ENCODE results near the gene GATD1.
A peak's percentile ranks its signal among the peaks of the same experiment; 100 is the strongest.

Gene GATD1

GRCh38 chr11:724778-725386 is 52.4 kb downstream of the GATD1 start:
- Histone ChIP-seq H3K27me3 (ENCODE audit: control insufficient read depth, insufficient read depth, low read length) (peaks cover 25% of the 10 kb centered on the region), H3K36me3 (ENCODE audit: insufficient read depth, low read length) (no peaks in the 10 kb centered on the region), H3K4me2 (ENCODE audit: low read length) (no peak overlapping the region), H3K9ac (ENCODE audit: low read depth, low read length) (no peak overlapping the region), H3K4me3 (ENCODE audit: low read length) (no peak overlapping the region), H3K9me3 (replicated peaks; ENCODE audit: low read length) (no peaks in the 10 kb centered on the region), H3K4me1 (ENCODE audit: control insufficient read depth, insufficient read depth, low read length) (peaks cover 35% of the 10 kb centered on the region)

DNA sequence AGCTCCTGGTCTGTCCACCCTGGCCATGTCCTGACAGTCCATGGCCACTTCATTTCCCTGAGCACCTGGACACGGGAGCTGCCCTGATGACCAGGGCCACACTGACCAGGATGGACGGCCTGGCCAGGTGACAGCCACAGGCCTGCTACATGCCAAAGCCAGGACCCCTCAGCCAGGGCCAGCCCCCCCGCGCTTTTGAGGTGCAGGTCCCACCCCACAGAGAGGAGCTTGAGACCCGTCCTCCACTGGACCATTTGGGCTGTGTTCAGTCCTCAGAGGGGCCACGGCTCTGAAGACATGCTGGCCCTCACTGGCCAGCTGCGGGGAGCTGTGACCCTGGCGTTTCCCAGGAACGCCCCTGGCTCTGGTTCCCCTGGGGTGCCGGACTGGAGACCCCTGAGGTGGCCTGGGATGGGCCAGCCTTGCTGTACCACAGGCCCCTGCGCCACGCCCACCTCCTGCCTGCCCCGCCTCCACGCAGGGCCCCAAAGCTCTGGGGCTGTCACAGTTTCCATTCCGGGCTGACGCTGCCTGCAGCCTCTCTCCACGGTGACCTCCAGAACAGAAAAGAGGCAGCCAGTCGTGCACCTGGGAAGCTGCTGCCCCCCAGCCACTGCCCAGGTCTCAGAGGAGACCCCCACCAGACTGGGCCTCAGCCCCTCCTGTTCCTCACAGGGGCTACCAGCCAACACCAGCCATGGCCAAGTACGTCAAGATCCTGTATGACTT is 53.1 kb downstream of the GATD1 start:
- H3K4me2 ChIP-seq (ENCODE audit: low read length) = no peak overlapping the region
- peaks cover 41% of the 10 kb centered on the region for H3K4me1 ChIP-seq (ENCODE audit: control insufficient read depth, insufficient read depth, low read length)
- no peak overlapping the region for H3K9ac ChIP-seq (ENCODE audit: low read depth, low read length)
- no peaks in the 10 kb centered on the region for H3K9me3 ChIP-seq (replicated peaks; ENCODE audit: low read length)
- peaks cover 28% of the 10 kb centered on the region for H3K27me3 ChIP-seq (ENCODE audit: control insufficient read depth, insufficient read depth, low read length)
- no peaks in the 10 kb centered on the region for H3K36me3 ChIP-seq (ENCODE audit: insufficient read depth, low read length)
- H3K4me3 ChIP-seq (ENCODE audit: low read length) = no peak overlapping the region

DNA sequence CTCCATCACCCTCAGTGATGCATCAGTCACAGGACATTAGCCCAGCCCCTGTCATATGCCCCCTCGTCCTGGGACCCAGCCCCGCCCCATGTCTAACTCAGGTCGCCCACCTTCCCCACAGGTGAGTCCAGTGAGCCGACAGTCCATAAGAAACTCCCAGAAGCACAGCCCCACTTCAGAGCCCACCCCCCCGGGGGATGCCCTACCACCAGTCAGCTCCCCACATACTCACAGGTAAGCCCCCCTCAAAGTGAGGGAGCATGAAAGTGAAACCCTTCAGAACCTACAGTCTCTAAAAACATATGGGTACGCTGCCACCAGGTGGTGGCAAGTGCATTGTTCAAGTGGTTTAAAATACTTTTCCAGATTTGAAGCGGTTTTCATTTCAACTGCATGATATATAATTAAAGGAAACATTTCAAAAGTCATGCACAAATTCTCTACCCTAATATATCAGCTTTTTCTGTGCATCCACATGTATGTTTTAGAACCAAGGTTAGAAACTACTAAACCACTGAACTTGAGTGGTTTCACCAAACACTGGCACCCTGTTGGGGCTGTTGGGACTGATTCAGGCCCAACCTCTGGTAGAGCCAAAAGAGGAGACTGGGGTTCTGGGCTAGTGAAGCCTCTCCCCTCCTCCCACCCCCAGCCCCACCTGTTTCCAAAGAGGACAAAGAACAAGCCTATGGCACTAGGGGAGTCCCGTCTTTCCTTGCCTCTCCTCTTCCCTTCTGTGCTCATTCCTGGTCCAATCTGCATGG is 54.0 kb downstream of the GATD1 start:
- Histone ChIP-seq H3K9ac (ENCODE audit: low read depth, low read length) (no peak overlapping the region), H3K36me3 (ENCODE audit: insufficient read depth, low read length) (no peaks in the 10 kb centered on the region), H3K27me3 (ENCODE audit: control insufficient read depth, insufficient read depth, low read length) (peaks cover 28% of the 10 kb centered on the region), H3K4me1 (ENCODE audit: control insufficient read depth, insufficient read depth, low read length) (peaks cover 33% of the 10 kb centered on the region), H3K9me3 (replicated peaks; ENCODE audit: low read length) (no peaks in the 10 kb centered on the region), H3K4me3 (ENCODE audit: low read length) (no peak overlapping the region), H3K4me2 (ENCODE audit: low read length) (no peak overlapping the region)

- Histone ChIP-seq H3K9me3 (replicated peaks; ENCODE audit: low read length) (no peaks in the 10 kb centered on the region), H3K36me3 (ENCODE audit: insufficient read depth, low read length) (no peaks in the 10 kb centered on the region), H3K4me2 (ENCODE audit: low read length) (no peak overlapping the region), H3K4me3 (ENCODE audit: low read length) (no peak overlapping the region), H3K27me3 (ENCODE audit: control insufficient read depth, insufficient read depth, low read length) (peaks cover 28% of the 10 kb centered on the region), H3K4me1 (ENCODE audit: control insufficient read depth, insufficient read depth, low read length) (peaks cover 24% of the 10 kb centered on the region), H3K9ac (ENCODE audit: low read depth, low read length) (no peak overlapping the region)
Observed at GRCh38 chr11:722346-722811, 54.9 kb downstream of the GATD1 start.

- H3K4me3 ChIP-seq (ENCODE audit: low read length) = no peak overlapping the region
- no peaks in the 10 kb centered on the region for H3K36me3 ChIP-seq (ENCODE audit: insufficient read depth, low read length)
- H3K9ac ChIP-seq (ENCODE audit: low read depth, low read length) = no peak overlapping the region
- H3K4me1 ChIP-seq (ENCODE audit: control insufficient read depth, insufficient read depth, low read length) = peaks cover 18% of the 10 kb centered on the region
- H3K4me2 ChIP-seq (ENCODE audit: low read length) = no peak overlapping the region
- H3K27me3 ChIP-seq (ENCODE audit: control insufficient read depth, insufficient read depth, low read length) = peaks cover 28% of the 10 kb centered on the region
- H3K9me3 ChIP-seq (replicated peaks; ENCODE audit: low read length) = no peaks in the 10 kb centered on the region
Observed at GRCh38 chr11:721741-722345, 55.4 kb downstream of the GATD1 start.

GRCh38 chr11:721247-721740 is 56.0 kb downstream of the GATD1 start:
- H3K4me3 ChIP-seq (ENCODE audit: low read length) = no peak overlapping the region
- H3K4me1 ChIP-seq (ENCODE audit: control insufficient read depth, insufficient read depth, low read length) = peaks cover 13% of the 10 kb centered on the region

GRCh38 chr11:720642-721246 is 56.5 kb downstream of the GATD1 start:
- Histone ChIP-seq H3K36me3 (ENCODE audit: insufficient read depth, low read length) (no peaks in the 10 kb centered on the region), H3K4me1 (ENCODE audit: control insufficient read depth, insufficient read depth, low read length) (peaks cover 11% of the 10 kb centered on the region), H3K9me3 (replicated peaks; ENCODE audit: low read length) (no peaks in the 10 kb centered on the region), H3K27me3 (ENCODE audit: control insufficient read depth, insufficient read depth, low read length) (peaks cover 28% of the 10 kb centered on the region), H3K9ac (ENCODE audit: low read depth, low read length) (no peak overlapping the region), H3K4me2 (ENCODE audit: low read length) (peak overlapping the region; percentile 29), H3K4me3 (ENCODE audit: low read length) (no peak overlapping the region)

More at GRCh38 chr11:721247-721740, 56.0 kb downstream of the GATD1 start:
- Histone ChIP-seq H3K4me2 (ENCODE audit: low read length) (no peak overlapping the region), H3K9me3 (replicated peaks; ENCODE audit: low read length) (no peaks in the 10 kb centered on the region), H3K36me3 (ENCODE audit: insufficient read depth, low read length) (no peaks in the 10 kb centered on the region), H3K27me3 (ENCODE audit: control insufficient read depth, insufficient read depth, low read length) (peaks cover 28% of the 10 kb centered on the region), H3K9ac (ENCODE audit: low read depth, low read length) (no peak overlapping the region)

- no peak overlapping the region for H3K4me2 ChIP-seq (ENCODE audit: low read length)
- peaks cover 23% of the 10 kb centered on the region for H3K27me3 ChIP-seq (ENCODE audit: control insufficient read depth, insufficient read depth, low read length)
- peaks cover 11% of the 10 kb centered on the region for H3K4me1 ChIP-seq (ENCODE audit: control insufficient read depth, insufficient read depth, low read length)
- no peaks in the 10 kb centered on the region for H3K36me3 ChIP-seq (ENCODE audit: insufficient read depth, low read length)
- no peak overlapping the region for H3K4me3 ChIP-seq (ENCODE audit: low read length)
- H3K9me3 ChIP-seq (replicated peaks; ENCODE audit: low read length) = no peaks in the 10 kb centered on the region
- H3K9ac ChIP-seq (ENCODE audit: low read depth, low read length) = no peak overlapping the region
Observed at GRCh38 chr11:720017-720641, 57.2 kb downstream of the GATD1 start.

- H3K9ac ChIP-seq (ENCODE audit: low read depth, low read length) = no peak overlapping the region
- H3K27me3 ChIP-seq (ENCODE audit: control insufficient read depth, insufficient read depth, low read length) = peaks cover 23% of the 10 kb centered on the region
- H3K36me3 ChIP-seq (ENCODE audit: insufficient read depth, low read length) = no peaks in the 10 kb centered on the region
- H3K9me3 ChIP-seq (replicated peaks; ENCODE audit: low read length) = no peaks in the 10 kb centered on the region
- peaks cover 11% of the 10 kb centered on the region for H3K4me1 ChIP-seq (ENCODE audit: control insufficient read depth, insufficient read depth, low read length)
- no peak overlapping the region for H3K4me3 ChIP-seq (ENCODE audit: low read length)
- H3K4me2 ChIP-seq (ENCODE audit: low read length) = peak overlapping the region; percentile 1
Observed at GRCh38 chr11:719214-720016, 57.9 kb downstream of the GATD1 start.
